IPS DF 4.7 (cell line): ENCODE data around the gene PLXDC1.

Experiments
- DNase-seq: peaks from one replicate; pipeline ENCODE4 v3.0.0-alpha.2; 2013; ENCODE audit warnings: low spot score; ENCODE audit errors: extremely low read depth

The PLXDC1 gene

DNA sequence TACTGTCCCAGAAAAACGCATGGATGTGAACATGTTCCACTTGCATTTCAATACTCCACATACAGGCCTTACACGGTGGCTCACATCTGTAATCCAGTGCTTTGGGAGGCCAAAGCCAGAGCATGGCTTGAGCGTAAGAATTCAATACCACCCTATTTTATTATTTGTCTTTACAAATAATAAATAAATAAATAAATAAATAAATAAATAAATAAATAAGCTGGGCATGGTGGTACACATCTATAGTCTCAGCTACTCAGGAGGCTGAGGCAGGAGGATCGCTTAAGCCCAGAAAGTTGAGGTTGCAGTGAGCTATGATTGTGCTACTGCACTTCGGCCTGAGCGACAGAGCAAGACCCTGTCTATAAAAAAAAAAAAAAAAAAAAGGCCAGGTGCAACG lies 53.9 kb downstream of the PLXDC1 start:
- DNase-seq: no peak

DNA sequence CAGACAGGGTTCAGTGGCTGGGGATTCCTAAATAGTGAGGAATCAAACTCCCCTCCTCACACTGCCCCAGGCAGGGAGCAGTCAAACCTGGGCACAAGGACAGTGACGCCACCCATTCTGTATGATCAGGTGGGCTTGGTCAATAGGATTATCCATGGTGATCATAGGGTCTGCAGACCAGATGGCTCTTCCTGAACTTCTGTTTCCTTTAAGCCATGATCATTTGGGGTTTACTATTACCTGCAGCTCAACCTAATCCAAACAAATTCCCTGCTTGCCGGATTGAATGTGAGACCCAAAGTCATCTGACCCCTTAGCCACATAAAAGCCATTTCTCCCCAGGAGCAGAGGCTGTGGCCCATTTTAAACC lies 54.3 kb downstream of the PLXDC1 start:
- DNase-seq: no peak

DNA sequence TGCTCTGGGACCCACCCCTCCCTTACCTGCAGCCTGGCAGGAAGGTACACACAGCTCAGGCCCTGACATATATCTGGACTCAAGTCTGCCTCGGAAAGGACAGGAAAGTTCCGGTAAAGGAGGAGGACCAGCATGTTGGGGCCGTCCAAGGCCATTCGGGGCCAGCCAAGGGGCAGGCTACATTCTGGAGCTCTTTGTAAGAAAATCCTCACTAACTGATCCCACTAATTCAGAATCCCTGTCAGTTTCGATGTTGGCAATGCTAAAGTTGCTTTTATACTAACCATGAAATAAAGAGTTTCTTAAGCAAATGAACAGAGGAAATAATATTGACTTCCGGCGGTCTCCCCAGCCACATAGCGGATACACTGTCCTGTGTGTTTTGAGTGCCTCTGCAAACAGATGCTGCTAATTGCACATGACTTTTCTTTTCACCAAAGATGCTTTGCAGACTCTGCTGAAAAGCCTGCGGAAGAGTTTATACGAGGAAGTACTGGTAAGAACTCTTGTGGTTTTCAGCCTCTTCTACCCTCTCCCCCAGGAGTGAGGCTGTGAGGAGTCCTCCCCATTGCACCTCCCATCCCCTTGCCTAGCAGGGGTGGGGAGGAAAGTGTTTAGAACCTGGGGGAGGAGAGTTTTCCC lies 54.8 kb downstream of the PLXDC1 start:
- no peak for DNase-seq

DNA sequence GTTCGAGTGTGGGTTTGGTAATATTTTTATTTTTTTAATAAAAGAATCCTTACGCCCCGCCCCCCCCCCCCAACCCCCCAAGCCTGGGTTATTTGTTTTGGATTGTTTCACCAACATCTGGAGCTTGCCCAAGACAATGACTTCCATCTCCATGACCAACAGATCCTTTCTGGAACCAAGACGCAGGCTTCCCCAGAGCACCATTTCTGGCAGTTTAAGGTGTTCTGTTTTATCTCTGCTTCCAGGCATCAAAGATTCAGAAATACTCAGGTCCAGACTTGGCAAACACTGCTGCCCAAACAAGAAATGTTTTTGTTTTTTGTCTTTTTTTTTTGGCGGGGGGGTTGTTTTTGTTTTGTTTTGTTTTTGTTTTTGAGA lies 56.1 kb downstream of the PLXDC1 start:
- no peak for DNase-seq

DNA sequence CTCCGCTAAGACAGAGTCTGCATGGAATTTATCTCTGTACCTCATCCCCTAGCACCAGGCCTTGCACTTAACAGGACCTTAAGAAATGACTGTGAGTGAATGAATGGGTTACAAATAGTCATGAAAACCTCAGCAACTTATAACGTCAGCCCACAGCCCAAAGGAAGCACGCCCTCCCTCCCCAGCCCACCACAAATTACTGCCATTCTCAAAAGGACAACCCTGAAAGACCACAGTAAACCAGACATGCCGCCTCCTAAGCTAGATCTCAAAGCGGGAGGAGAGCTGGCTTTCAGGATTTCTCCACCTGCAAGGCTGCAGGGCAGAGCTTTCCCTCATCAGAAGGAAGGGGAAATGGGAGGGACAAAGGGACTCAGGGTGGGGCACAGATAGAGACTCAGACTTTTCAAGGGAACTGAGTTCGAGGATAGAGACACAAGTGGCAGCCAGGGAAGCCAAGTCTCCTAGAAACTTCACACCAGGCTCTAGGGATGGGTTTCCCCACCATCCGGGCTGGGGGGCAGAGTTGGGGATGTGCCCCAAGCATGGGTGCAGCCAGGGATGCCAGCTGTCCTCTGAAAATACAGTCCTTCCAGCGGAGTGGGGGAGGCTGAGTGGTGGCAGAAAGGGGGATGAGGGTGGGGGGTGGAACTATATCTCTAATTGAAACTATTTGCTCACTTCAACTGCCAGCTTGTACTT lies 56.7 kb downstream of the PLXDC1 start:
- no peak for DNase-seq

DNA sequence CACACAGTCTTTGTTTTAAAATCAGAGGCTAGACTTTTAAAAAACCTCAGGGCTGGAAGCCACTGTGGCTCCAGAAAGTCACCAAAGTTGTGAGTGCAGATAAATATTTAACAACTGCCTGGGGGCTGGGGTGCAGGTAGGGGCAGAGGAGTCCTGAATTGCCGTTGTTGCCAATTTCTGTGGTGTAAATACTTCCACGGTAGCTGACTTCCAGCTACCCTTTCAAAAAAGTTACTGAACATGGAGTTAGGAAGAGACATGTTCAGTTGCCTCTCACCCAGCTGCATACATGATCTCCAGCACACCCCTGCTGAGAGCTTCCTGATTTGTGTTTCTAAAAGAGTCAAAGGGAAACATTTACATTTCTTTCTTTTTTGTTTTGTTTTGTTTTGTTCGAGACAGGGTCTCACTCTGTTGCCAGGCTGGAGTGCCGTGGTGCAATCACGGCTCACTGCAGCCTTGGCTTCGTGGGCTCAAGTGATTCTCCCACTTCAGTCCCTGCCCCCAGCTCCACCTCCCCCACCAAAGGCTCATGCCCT lies 58.7 kb downstream of the PLXDC1 start:
- no peak for DNase-seq

DNA sequence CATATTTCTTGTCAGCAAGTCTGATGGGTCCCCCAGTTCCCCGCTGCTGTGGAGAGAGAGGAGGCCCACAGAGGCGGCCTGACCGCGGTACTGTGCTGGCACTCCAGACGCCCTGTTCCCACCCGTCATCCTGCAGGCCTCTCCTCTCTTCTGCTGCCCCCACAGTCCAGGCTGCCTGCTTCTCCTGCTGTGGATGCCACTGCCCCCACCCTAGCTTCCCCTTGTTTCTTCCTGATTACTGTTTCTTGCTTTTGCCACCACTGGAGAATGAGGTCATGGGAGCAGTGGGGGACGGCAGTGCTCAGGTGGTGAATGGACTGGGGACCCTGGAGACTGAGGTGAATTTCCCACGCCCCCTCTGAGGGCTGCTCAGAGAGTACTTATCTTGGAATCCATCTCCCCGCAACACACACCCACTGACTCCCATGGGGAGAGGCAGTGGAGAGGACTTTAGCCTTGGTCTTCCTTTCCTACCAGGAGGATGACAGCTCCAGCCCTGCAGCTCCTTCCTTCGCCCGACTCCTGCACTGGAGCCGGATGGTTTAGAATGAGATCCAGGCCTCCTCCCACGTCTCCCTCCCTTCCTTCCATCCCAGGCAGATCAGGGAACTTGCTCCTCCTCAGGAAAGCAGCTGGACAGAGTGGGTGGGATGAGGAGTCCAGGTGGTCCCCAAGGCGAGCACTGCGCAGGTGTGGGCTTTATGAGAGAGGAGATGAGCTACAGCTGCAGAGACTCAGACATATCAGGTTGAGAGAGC lies 60.4 kb downstream of the PLXDC1 start:
- no peak for DNase-seq

DNA sequence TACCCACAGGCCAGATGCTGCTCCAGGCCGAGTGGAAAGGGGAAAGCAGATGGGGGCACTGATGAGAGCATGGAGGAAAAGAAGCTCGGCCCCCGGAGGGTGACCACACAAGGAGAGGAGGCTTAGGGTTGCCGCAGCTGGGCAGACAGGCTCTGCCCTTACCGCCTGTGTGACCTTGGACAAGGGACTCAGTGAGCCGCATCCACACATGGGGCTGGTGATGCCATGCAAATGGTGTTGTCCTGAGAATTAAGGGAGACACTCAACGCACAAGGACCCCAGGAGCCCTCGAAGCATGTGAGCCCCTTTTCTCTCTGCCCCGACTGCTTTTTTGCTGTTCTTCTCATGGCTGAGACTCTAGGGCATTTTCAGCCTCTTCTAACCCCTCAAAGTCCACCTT lies 61.0 kb downstream of the PLXDC1 start:
- DNase-seq: no peak

DNA sequence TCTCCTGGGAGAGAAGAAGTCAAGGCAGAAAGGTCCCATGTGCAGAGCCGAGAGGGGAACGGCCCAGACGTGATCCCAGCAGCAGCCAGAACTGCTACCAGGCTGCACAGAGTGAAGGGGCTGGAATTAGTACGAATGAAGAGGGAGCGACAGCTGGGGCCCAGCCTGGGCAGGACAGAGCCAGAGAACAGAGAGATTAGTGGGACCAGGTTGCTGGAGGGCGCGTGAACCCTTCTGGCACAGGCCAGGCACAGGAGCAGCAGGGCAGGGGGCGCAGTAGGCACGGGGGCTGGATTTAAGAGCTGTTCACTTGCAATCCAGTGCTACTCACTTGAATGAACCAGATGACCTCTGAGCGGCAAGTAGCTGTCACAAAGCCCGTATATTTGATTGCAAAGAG lies 66.9 kb downstream of the PLXDC1 start:
- no peak for DNase-seq

DNA sequence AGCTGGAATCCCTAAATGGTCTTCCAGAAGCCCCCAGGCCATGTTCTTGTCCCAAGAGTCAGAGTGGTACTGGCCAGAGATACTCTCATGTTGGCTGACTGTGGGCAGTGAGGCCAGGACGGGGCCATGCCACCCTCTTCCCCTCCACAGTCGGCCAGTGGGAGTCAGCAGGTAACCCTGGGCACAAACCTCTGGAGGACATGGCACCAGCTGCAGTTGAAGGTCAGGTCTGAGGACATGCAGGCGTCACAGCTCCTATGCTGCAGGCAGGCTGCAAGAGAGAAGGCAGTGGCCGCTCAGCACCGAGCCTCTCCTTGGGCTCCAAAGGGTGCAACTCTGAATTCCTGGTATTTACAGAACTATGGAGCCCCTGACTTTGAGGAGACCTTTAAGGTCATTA lies 68.2 kb downstream of the PLXDC1 start:
- no peak for DNase-seq

DNA sequence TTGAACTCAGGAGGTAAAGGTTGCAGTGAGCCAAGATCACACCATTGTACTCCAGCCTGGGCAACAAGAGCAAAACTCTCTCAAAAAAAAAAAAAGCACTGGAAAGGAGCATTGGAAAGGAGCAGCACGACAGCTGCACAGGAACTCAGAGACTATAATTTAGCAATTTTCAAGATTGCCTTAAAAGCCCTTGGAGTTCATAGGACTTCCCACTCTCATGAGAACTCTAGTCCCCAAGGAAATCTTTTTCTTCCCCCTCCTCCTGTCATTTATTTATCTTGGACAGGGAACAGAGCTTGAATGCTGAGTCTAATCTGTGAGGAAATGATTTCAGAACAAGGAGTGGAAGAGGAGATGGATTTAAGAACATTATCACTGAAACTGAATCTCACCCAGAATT lies 69.0 kb downstream of the PLXDC1 start:
- DNase-seq: no peak

DNA sequence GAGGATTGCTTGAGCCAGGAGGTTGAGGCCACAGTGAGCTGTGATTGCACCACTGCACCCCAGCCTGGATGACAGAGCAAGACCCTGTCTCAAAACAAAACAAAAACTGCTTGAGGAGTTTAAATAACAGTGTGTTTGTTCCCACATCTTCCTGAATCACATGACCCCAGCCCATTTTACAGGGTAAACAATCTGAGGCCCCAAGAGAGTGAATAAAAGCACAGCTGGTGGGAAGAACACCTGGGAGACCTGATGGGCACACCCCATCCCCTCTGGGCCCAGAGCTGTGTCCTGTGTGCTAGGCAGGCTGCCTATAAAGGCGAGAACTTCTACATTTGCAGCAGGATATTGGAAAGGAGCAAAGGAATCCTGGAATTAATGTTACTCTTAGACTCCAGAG lies 69.6 kb downstream of the PLXDC1 start:
- no peak for DNase-seq

DNA sequence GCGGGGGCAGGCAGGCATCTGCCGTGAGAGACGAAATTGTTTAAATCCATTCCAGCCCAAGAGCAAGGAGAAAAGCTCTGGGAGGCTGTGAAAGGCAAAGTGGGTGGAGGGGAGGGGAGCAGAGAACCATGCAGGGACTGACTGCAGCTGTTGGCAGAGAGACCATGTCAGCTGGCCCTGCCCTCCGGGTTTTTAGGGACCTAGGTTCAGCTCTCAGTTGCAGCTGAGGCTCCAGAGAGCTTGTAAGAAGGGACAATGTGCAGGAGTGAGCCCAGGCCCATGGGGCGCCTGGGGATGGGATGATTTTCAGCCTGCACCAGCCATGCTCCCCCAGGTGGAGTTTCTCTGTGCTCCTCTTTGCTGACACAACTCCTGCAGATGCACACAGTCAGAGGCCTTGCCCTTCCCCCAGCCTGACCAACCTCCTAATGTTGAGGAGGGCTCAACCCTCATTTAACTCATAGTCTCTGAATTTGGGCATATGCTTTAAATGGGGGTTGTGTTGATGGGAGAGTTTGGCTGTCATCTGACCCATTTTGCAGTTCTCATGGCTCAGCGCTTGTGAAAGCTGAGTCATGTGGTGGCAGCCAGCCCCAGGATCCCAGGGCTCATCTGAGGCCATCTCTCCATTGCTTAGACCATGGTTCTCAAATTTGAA lies 70.9 kb downstream of the PLXDC1 start:
- DNase-seq: no peak

DNA sequence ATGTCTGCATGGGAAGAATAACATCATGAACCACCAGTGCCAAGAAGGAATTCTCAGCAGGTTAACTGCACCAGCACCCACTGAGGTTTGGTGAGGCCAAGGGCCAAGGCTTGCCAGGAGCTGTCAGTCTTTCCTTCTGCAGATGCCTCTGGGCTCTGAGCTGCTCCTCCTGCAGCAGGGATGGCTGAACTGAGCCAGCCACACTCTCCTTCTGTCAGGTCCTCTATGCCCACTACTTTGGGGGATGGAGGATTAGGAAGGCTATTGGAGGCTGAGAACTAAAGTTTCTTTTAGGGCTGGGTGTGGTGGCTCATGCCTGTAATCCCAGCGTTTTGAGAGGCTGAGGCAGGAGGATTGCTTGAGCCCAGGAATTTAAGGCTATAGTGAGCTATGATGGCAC lies 71.6 kb downstream of the PLXDC1 start:
- DNase-seq: no peak

DNA sequence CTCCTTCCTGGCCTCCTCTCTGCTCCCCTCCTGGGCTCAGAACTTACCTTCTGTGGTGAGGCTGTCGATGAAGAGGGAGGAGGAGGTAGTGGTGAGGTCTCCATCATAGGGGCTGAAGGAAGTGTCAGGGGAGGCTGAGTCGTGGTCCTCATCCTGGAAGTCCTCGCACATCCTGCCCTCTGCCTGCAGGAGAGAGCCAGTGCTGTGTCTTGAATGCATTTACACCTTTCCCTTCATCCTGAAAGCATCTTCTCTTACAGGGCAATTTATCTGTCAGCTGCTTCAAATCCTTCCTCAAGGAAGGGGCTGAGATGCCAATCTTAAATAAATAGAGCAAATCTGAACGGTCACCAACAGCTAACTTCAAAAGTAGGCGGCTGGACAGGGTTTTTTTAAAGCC lies 73.6 kb downstream of the PLXDC1 start:
- no peak for DNase-seq

DNA sequence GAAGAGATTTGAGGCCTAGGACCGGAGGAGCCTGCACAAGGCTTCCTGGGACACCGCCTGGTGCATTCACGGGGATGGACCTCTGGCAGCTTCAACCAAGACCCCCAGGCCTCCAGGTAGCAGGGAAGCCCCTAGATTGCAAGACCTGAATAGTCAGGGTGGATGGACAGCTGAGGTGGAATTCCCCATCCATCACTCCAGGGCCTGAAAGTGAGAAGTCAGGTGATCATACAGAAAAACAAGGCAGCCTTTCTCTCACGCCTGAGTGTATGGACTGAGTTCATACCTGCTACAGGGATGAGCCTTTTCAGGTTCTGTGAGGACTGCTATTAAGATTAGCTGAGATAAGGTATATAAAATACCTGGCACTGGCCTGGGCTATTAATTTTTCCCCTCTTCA lies 74.2 kb downstream of the PLXDC1 start:
- no peak for DNase-seq

DNA sequence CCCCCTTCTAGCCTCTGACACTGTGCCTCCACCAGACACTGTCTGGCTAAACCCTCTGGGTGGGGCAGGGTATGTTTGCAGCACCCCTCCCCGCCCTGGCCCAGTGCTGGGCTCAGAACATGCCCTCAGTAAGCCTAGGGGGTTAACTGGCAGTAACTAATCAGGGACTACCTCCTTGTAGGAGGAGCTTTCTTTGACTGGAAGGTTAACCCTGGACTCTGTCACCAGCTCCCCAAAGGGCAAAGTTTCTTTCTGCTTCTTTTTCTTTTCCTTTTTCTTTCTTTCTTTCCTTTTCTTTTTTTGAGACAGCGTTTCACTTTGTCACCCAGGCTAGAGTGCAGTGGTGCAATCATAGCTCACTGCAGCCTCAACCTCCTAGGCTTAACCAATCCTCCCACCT lies 76.8 kb downstream of the PLXDC1 start:
- DNase-seq: no peak

DNA sequence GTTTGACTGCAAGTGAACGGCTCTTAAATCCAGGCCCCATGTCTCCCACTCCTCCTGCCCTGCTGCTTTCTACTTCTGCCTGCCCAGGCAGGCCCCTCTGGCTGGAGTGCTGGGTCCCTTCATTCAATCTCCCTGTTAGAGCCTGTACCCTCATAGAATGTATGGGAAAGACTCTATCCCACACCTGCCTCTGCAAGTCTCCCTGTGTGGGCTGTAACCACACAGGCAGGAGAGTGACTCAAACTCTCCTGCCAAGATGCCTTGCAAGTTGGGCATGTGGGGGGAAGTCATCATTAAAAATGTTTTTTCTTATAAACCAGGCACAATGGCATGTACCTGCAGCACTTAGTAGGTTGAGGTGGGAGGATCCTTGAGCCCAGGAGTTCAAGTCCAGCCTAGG lies 77.5 kb downstream of the PLXDC1 start:
- no peak for DNase-seq

DNA sequence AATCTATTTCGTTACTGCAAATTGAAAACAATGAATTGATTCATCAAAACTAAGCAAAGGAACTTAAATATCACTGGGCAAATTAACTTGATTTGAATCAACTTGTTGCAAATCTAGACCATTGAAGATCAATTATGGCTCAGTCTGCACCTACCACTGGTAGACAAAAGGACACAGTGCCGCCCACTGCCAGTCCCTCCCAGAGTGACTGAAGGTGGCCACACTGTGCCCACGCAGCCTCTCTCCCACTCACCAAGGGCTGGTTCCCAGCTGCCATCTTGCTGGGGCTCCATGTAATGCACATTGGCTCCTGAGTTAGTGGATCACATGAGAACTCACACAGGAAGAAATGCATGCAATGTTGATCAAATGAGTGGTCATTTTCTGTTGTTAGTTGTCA lies 78.1 kb downstream of the PLXDC1 start:
- DNase-seq: no peak

DNA sequence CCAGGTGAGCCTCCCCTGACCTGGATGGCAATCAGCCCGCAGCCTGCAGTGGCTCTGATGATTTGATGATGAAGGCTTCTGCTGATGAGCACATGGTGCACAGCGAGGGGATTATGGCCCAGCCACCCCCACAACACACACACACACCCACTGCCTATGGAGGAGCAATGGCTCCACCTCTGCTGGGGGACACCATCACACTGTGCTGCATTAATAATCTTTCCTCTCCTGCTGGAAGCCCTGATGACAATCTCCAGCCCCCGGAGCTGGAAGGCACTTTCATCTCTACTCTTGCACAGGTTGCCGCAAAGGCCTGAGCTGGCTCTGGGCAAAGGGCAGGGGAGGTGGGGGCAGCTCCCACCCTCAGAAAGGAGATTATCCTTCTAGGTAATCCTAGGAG lies 79.9 kb downstream of the PLXDC1 start:
- DNase-seq: no peak

DNA sequence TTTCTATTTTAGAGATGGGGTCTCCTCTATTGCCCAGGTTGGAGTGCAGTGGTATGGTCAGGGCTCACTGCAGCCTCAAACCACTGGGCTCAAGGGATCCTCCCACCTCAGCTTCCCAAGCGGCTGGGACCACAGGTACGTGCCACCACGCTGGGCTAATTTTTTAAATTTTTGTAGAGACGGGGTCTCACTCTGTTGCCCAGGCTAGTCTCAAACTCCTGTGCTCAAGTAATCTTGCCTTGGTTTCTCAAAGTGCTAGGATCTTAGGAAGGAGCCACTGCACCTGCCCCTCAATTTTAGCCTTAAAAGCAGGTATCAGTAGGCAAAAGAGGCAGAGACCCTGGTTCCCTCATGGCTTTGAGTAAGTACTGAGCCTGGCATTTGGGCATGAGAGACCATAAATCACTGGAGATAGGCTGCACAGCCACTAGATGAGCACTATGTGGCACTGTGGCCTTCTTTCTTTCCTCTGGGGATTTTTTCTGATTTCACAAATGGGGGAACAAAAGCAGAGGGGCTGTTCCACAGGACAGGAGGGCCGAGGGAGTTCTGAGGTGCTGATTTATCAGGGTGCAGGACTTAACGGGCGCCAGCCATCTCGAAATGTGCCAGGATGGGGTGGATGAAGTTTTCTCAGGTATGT lies 82.2 kb downstream of the PLXDC1 start:
- no peak for DNase-seq

DNA sequence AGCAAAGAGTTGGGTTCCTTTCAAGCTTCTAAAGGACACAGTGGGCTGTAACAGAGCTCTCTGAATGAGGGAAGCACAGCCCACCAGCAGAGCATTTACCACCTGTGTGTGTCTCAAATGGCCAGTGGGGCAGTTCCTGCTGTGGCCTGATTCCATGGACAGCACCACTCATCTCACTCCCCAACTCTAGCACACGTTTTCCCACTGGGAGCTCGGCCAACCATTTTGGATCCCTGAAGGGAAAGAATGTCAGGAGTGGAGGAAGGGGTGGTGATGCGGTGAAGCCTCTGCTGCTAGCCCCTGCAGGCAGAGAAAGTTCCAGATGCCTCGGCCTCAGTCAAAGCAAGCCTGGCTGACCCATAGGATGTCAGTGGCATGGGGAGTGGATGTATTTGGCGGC lies 86.6 kb downstream of the PLXDC1 start:
- DNase-seq: no peak
